Stimulated activated effector memory CD8-positive, alpha-beta T cell treated with anti-CD3 and anti-CD28 coated beads, Interleukin-12 subunit alpha, Interleukin-12 subunit beta, amount 100 ng/mL, for 72 hours (primary cell): ENCODE results near the gene KRT6A.

ENCODE experiments used
- ATAC-seq: fragments of 150-1000 bp; cut with Tn5 transposase; 2 replicates; pipeline ENCODE4 v1.10.0; 2021
- DNase-seq, 2 donors: peaks; one replicate each; pipeline ENCODE4 v3.0.0; 2021 to 2022; ENCODE audit warnings: low spot score in 2 of 2
- H3K27ac Mint-ChIP-seq: one replicate; pipeline ENCODE4 v1.8.0; 2022; ENCODE audit warnings: mild to moderate bottlenecking, mixed read lengths
- H3K36me3 Mint-ChIP-seq: one replicate; pipeline ENCODE4 v1.8.0; 2022; ENCODE audit warnings: mild to moderate bottlenecking, mixed read lengths
- H3K4me1 Mint-ChIP-seq: one replicate; pipeline ENCODE4 v1.8.0; 2022; ENCODE audit warnings: mixed read lengths
- H3K4me3 Mint-ChIP-seq: one replicate; pipeline ENCODE4 v1.8.0; 2022; ENCODE audit warnings: mild to moderate bottlenecking, mixed read lengths
- H3K9me3 Mint-ChIP-seq: one replicate; pipeline ENCODE4 v1.8.0; 2022; ENCODE audit warnings: mixed read lengths

Gene KRT6A

DNA sequence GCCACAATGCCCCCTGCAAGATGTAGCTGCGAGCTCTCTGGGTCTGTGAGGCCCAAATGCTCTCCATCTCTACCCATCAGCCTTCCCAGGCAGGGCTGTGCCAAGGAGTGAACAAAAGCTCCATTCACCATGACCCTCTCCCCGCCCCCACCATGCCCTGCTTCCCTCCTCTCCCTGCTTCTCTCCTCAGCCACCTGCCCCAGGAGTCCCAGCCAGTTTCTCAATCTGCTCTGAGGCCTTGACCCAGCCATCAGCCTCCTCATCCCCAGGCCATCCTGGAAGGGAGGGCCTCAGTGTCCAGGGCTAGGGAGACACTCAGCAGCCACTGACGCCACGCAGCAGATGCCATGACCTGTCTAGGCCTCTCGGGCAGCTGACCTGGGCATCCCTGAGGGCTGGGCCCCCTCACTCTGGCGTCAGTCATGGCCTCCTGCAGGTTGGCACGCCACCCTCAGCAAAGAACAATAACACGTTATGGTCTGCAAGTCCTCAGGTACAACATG lies 35.6 kb upstream of the KRT6A start:
- Mint-ChIP-seq H3K36me3 (no peaks in the 10 kb centered on the region), H3K4me3 (no peak overlapping the region), H3K9me3 (no peaks in the 10 kb centered on the region), H3K4me1 (peaks cover 13% of the 10 kb centered on the region), H3K27ac (no peak overlapping the region)
- no peak for DNase-seq
- ATAC-seq, result no peak

DNA sequence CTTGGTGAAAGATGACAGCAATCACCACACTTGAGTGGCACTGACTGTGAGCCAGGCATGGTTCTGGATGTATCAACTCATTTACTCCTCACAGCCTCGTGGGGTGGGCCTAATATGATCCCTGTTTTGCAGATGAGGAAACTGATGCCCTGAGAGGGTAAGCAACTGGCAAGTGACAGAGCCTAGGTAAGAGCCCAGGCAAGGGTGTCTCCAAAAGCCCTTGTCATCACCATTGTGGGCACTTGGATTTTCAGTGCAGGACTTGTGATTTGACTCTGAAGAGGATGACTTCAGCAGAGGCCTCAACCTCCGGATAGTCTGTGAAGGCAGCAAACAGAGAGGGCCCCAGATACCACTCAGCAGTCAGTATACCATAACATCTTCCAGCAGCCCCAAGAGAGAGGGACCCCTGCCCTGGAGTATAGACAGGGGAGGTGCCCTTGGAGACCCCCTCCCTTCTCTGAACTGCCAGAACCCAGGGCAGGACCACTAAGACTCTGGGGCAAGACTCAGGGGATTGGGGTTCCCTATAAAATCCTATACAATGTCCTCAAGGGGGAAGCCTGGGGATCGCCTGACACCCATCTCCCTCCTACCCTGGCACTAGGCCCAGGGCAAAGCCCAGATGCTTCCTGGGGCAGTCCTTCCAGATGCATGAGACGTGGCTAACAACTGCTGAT lies 34.2 kb upstream of the KRT6A start:
- Mint-ChIP-seq H3K36me3 (no peaks in the 10 kb centered on the region), H3K4me1 (peaks cover 13% of the 10 kb centered on the region), H3K9me3 (no peaks in the 10 kb centered on the region), H3K4me3 (no peak overlapping the region), H3K27ac (no peak overlapping the region)
- ATAC-seq (peak; percentile 42), DNase-seq (no peak)

DNA sequence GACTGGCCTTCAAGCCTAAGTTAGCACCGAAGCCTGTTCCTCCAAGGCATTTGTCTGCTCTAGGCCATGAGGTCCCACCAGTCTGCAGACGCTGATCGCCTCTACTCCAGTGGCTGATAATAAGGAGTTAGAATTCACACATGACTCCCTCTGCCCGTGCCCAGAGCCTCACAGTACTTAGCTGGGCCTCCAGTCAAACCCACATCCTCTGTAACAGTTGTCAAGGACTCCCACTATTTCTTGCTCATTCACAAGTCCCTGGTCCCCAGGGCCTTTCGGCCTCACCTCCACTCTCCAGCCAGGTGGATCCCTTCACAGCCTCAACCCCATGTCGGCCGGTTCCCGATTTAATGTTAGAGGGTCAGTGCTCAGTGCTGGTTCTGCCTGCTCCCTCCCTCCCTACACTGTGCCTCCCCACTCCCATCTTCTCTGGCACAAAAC lies 33.5 kb upstream of the KRT6A start:
- Mint-ChIP-seq H3K27ac (no peak overlapping the region), H3K4me1 (peaks cover 17% of the 10 kb centered on the region), H3K36me3 (no peaks in the 10 kb centered on the region), H3K4me3 (no peak overlapping the region), H3K9me3 (no peaks in the 10 kb centered on the region)
- no peak for DNase-seq
- peak; percentile 68 for ATAC-seq

DNA sequence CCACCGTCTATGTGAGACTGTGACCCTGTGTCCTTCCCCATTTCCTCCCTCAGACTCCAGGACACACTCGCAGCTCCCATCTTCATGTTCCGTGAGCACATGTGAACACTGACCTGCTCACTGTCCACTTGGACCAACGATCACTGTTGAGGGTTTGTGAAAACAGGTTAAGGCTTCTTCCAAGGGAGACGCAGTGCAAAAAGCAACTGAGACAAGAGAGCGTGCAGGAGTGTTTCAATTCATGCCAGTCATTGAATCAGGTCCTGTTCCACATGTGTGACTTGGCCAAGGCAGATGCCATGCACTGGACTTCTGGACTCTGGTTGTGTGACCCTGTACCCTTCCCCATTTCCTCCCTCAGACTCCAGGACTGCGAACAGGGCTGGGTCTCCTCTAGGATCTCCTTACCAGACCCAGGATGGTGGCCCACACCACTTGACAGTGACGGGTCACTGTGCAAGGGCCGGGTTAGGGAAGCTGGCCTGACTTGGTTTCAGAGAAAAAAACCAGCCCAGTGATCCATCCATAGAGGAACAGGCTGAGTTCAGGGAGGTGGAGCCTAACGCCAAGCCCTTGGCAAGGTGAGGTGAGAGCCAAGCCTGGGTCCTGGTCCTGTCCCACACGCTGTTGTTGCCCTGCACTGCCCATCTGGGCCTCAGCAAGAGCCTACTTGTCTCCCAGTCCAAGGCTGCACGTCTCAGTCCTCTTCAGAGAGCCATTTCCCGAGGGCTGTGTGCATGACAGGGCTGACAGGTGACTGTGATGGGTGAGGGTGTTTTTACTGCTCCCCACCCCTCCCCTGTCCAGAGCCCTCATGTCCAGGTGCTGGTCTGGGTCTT lies 32.8 kb upstream of the KRT6A start:
- H3K4me1 Mint-ChIP-seq, result peaks cover 19% of the 10 kb centered on the region
- H3K4me3 Mint-ChIP-seq, result no peak overlapping the region
- DNase-seq (no peak), ATAC-seq (no peak)
- H3K27ac Mint-ChIP-seq, result no peak overlapping the region
- no peaks in the 10 kb centered on the region for H3K9me3 Mint-ChIP-seq
- H3K36me3 Mint-ChIP-seq, result no peaks in the 10 kb centered on the region

DNA sequence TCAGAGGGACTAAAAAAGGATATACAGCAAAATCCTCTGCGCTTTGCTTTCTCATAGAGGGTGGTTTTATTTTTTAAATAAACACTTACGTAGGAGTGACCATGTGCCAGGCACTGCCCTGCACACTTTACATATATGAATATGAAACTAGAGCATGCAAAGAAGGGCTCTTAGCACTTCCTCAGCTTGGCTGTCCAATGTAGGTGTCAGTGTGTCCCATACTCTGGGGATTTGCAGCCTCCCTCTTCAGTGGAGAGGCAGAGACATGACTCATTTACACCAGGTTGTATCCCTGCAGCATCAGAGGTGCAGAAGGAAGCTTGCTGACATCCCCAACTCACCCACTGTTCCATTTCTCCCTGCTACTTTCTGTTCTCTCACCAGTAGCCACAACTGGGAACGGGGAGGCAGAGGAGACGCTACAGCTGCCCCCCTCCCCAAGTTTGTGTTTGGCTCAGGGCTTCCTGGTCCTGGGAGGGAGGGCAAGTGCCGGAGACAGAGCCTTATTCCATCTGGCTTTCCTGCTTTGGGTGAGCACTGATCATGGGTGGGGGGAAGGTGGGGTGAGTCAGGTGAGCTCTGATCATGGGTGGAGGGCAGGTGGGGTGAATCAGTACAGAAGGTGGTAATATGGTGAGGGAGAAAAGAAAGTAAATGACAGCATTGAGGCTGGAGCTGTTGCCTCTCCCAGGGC lies 32.0 kb upstream of the KRT6A start:
- no peak for ATAC-seq
- H3K36me3 Mint-ChIP-seq, result no peaks in the 10 kb centered on the region
- peaks cover 16% of the 10 kb centered on the region for H3K4me1 Mint-ChIP-seq

DNA sequence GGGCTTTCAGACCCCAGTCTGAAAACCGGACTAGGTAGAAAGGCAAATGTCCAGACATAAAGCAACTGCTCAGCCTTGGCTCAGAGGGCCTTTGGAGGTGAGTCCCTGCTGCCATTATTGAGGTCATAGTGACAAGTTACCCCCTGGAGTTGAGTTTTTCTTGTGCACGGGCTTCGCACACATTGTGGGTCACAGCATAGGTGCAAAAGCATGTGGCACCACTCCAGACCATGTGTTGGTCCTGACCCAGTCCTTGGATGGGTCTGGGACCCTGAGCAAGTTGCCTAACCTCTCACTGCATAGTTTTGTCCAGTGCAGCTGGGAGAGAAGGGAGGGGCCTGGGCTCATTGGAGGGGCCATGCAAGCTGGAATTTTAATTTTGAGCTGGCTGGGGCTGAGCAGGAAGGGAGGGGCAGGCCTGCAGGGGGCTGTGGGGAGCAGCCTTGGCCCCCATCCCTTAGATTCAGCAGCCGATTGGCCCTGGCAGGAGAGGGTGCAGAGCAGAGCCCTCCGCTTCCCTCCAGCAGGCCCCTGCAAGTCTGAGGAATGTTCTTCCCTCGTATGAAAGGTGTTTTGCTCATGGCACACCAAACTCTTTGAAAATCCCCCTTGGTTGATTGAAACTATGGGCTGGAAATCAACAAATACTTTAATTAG lies 31.3 kb upstream of the KRT6A start:
- ATAC-seq (no peak), DNase-seq (peak in 1 of 2 donors; percentile 17)
- no peaks in the 10 kb centered on the region for H3K36me3 Mint-ChIP-seq
- no peak overlapping the region for H3K4me3 Mint-ChIP-seq
- peaks cover 16% of the 10 kb centered on the region for H3K4me1 Mint-ChIP-seq
- no peak overlapping the region for H3K27ac Mint-ChIP-seq
- no peaks in the 10 kb centered on the region for H3K9me3 Mint-ChIP-seq

More for the DNA sequence above, 32.0 kb upstream of the KRT6A start:
- DNase-seq, result peak in 1 of 2 donors; percentile 17
- Mint-ChIP-seq H3K9me3 (no peaks in the 10 kb centered on the region), H3K27ac (no peak overlapping the region), H3K4me3 (no peak overlapping the region)

DNA sequence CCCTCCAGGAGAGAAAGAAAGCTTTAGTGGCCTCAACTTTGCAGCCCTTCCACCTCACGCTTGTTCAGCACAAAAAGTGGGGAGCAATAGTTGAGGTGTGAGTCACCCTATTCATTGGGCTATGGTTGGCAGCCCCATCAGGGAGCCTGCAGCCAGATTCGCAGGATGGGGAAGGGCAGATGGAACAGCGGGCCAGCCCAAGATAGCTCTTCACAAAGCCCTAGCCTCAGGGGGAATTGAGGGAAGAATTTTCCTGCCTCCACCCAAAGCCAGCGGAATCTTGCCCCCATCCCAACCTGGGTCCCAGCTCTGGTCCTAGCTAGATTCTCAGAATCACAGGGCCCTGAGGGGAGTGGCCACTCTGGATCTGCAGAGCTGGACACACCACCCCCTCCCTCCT lies 30.8 kb upstream of the KRT6A start:
- H3K4me3 Mint-ChIP-seq, result no peak overlapping the region
- H3K36me3 Mint-ChIP-seq, result no peaks in the 10 kb centered on the region
- H3K27ac Mint-ChIP-seq, result no peak overlapping the region
- ATAC-seq (no peak), DNase-seq (peak in 1 of 2 donors; percentile 30)
- peaks cover 16% of the 10 kb centered on the region for H3K4me1 Mint-ChIP-seq
- no peaks in the 10 kb centered on the region for H3K9me3 Mint-ChIP-seq

DNA sequence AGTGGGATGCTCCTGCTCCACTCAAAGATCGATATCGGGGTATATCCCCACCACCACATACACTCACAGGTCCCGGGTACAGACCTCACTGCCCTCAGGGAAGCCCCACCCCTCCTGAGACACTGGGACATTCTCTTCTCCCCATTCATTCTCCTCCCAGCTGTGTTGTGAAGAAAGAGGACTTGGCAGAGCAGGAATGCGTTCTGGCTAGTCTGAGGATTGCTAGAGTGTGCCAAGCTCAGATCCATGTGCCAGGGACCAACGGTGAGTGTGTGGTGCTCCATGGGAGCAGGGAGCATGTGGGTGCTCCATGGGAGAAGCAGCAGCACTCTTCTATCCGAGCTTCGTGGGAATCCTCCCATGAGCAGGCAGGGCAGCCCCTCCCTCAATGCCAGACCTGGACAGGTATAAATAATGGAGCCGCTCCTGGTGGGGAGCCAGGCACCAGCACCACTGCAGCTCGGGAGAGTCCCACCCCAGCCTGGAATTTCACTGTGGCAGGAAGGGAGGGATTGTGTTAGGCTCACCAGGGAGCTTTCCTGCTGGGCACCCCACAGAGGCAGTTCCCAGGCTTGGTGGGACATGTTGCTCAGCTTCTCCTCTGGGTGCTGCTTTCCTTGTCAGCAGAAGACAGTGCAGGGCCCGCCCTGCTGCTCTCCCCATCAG lies 29.4 kb upstream of the KRT6A start:
- Mint-ChIP-seq H3K4me1 (peaks cover 16% of the 10 kb centered on the region), H3K4me3 (no peak overlapping the region), H3K36me3 (no peaks in the 10 kb centered on the region), H3K9me3 (no peaks in the 10 kb centered on the region), H3K27ac (no peak overlapping the region)
- no peak for ATAC-seq
- DNase-seq, result peak in 1 of 2 donors; percentile 35

DNA sequence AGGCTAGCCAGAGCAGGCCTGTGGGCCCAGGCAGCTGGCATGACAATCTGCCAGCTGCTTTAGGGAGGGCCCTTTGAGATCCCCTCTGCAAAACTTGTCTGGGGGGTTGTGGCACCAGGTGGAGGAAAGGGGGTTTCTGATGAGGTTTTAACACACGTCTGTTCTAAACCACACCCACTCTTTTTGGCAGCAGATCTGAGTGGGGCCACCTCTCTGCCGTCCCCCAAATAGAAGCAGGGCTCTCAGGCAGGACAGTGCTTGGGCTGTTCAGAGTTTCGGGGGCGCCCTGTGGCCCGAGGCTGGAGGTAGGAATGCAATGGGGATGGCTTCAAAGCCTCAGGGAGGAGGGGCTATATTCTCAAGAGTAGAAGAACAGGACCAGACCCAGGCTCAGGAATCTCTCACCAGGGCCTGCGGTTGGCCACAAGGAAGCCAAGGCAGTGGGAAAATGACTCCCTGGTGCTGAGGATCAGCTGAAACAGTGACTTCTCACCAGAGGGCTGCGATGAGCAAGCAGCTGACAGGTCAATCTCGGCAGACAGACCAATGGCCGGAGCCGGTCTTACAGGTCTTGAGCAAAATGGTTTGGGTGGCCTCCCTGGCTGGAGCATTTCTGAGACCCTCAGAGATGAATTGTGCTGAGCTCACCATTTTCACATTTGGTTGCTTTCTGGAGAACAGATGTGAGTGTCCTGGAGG lies 28.7 kb upstream of the KRT6A start:
- no peak overlapping the region for H3K27ac Mint-ChIP-seq
- H3K4me3 Mint-ChIP-seq, result no peak overlapping the region
- H3K4me1 Mint-ChIP-seq, result peaks cover 12% of the 10 kb centered on the region
- H3K9me3 Mint-ChIP-seq, result no peaks in the 10 kb centered on the region
- no peaks in the 10 kb centered on the region for H3K36me3 Mint-ChIP-seq
- DNase-seq (peak in 1 of 2 donors; percentile 28), ATAC-seq (no peak)

DNA sequence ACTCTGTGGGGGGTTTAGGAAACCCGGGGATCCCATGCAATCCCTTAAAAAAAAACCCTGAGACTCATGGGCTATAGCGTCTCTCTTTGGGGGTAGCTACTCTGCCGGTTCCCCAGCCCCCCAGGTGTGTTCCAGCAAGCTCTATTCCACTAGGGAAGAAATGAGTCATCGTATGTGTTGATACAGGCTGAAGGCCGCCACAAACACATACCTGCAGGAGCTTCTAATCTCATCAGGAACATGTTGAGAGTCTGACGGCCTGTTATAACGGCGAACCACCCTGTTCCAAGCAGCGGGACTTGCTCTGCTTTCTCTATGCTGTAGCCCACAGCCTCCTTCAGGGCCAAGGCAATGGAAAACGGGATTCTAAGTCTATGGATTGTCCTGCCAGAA lies 28.1 kb upstream of the KRT6A start:
- no peak overlapping the region for H3K27ac Mint-ChIP-seq
- ATAC-seq, result no peak
- H3K4me3 Mint-ChIP-seq, result no peak overlapping the region
- DNase-seq, result no peak
- H3K4me1 Mint-ChIP-seq, result peaks cover 6% of the 10 kb centered on the region
- no peaks in the 10 kb centered on the region for H3K36me3 Mint-ChIP-seq
- H3K9me3 Mint-ChIP-seq, result no peaks in the 10 kb centered on the region

DNA sequence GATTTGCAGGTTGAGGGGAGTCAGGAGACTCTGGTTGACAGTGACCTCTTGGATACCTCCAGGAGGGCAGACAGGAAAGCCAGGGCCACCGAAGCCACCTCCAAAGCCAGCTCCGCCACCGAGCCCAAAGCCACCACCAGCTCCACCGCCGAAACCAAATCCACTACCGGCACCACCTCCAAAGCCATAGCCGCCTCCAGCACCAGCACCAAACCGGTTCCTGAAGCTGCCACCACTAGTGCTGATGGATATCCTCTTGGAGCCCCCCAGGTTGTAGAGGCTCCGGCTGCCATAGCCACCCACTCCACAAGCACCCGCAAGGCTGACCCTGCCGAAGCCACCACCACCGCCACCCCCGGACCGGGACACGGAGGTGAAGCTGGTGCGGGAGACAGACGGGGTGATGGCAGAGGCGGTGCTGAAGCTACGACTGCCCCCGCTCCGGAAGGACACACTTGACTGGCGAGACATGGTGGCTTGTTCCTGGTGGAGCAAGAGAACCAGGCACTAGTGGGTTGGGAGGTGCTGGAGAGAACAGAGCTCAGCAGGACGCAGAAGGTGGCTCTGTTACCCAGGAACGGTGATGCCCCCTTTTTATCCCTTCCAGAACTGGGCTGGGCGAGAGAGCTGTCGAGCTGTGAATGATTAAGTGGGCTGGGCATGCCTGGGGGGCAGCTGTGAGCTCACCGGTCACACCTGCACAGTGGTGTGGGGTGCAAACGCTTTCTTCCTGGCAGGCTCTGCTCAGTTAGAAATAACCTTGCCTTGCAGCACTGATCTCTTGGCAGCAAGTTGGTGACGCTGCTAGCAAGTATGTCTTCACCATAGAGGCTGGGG lies 27.0 kb upstream of the KRT6A start, which contains the start of gene KRT5:
KRT5 (minus strand) TSS at position 569 of the 837 bp plus-strand sequence; CDS start at position 471, 98 bp downstream.
- H3K36me3 Mint-ChIP-seq, result no peaks in the 10 kb centered on the region
- no peak within 1 kb of the TSS for H3K4me3 Mint-ChIP-seq
- H3K4me1 Mint-ChIP-seq, result peaks cover 6% of the 10 kb centered on the region

DNA sequence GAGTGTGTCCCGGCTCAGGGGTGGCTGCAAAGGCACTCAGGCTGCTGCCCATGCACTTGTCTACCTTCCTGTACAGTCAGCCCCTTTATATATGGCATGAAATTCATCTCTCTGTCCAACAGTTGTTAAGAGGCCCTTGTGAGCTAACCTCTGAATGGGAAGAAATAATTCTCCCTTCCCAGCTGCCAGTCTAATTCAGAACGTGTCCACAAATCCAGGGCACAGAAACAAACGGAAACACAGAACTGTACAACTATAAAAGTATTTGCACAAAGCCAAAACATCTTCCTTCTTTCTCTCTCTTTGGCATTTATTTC lies 26.3 kb upstream of the KRT6A start:
- no peaks in the 10 kb centered on the region for H3K36me3 Mint-ChIP-seq
- no peak overlapping the region for H3K27ac Mint-ChIP-seq
- H3K4me1 Mint-ChIP-seq, result peaks cover 6% of the 10 kb centered on the region
- ATAC-seq (no peak), DNase-seq (peak in 1 of 2 donors; percentile 32)
- no peaks in the 10 kb centered on the region for H3K9me3 Mint-ChIP-seq
- no peak overlapping the region for H3K4me3 Mint-ChIP-seq

More for the DNA sequence above, 27.0 kb upstream of the KRT6A start, which contains the start of gene KRT5:
- DNase-seq, result peak in 1 of 2 donors; percentile 41
- Mint-ChIP-seq H3K27ac (no peak within 1 kb of the TSS), H3K9me3 (no peaks in the 10 kb centered on the region)
- no peak for ATAC-seq

DNA sequence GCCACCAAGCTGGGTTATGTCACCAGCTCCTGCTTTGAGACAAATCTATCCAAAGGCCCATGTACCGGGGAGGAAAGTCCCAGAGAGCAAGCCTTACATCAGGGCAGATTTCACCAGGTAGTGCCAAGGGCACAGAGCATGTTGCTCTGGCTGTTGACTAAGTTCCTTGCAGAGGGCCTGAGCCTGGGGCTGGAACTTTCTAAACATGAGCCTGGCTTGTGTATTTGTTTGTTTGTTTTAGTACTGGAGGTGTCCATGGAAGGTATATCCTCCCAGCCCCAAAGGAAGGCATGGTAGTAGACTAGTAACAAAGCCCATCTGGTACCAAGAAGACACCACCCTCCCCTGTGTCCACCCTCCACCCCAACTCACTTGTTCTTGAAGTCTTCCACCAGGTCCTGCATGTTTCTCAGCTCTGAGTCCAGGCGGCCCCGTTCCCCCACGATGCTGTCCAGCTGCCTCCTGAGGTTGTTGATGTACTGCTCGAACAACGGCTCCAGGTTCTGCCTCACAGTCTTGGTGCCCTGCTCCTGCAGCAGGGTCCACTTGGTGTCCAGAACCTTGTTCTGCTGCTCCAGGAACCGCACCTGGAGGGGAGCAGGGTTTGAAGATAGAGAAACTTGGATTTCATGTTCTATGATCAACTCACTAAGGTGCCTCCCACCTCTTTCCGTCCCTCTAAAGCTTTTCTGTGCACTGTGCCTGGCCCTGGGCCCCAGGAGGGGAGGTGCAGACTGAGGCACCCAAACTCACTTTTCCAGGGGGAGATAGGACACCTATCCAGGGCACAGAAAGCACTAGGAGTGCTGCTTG lies 25.7 kb upstream of the KRT6A start:
- Mint-ChIP-seq H3K36me3 (no peaks in the 10 kb centered on the region), H3K4me1 (peaks cover 6% of the 10 kb centered on the region)

More for the DNA sequence above, 25.7 kb upstream of the KRT6A start:
- no peaks in the 10 kb centered on the region for H3K9me3 Mint-ChIP-seq
- no peak overlapping the region for H3K4me3 Mint-ChIP-seq
- no peak overlapping the region for H3K27ac Mint-ChIP-seq
- DNase-seq (peak in 1 of 2 donors; percentile 15), ATAC-seq (no peak)
